Measurements from ENCODE around the gene KNDC1.

GRCh38 chr10:133230387-133231195 is 70.6 kb downstream of the KNDC1 start:
- TF ChIP-seq CTCF (IDR thresholded peaks at IDR 0.05; ENCODE audit: extremely low read depth in 1 of 2, insufficient read depth in 1 of 2, low read depth in 1 of 2, low read length in 2 of 2) = no peak
- no peak for TF ChIP-seq GATA2 (IDR thresholded peaks at IDR 0.05; ENCODE audit: insufficient read depth, insufficient read length, low read depth, low read length)
